Stimulated activated CD4-positive, alpha-beta T cell treated with anti-CD3 and anti-CD28 coated beads, Interleukin-1b, Interleukin-23, amount 100 ng/mL, for 48 hours (primary cell): Measurements from ENCODE around the gene SLC16A12.
A peak's percentile ranks its signal among the peaks of the same experiment; 100 is the strongest.
"Not testable (repeated sequence)": the region's sequence is repeated elsewhere in the genome, so short reads cannot be mapped to it uniquely, and the experiment has no call there.

Experiments
- DNase-seq: peaks from one replicate; pipeline ENCODE4 v3.0.0-alpha.2; 2020

The SLC16A12 gene

GRCh38 chr10:89414879-89415821 is 120.2 kb downstream of the SLC16A12 start:
- peak; percentile 25 for DNase-seq

GRCh38 chr10:89414146-89414878 is 121.1 kb downstream of the SLC16A12 start, which contains the start of gene IFIT5:
IFIT5 (plus strand) TSS chr10:89414568; CDS start chr10:89414799, 231 bp downstream.
- DNase-seq, result peak; percentile 61

GRCh38 chr10:89413398-89413912 is 121.9 kb downstream of the SLC16A12 start:
- DNase-seq, result no peak

GRCh38 chr10:89412276-89412675 is 123.1 kb downstream of the SLC16A12 start:
- DNase-seq, result peak; percentile 50

- not testable (repeated sequence) for DNase-seq
These were observed 124.3 kb downstream of the SLC16A12 start for GRCh38 chr10:89411135-89411534.

GRCh38 chr10:89410551-89410950 is 124.8 kb downstream of the SLC16A12 start:
- DNase-seq, result not testable (repeated sequence)

- not testable (repeated sequence) for DNase-seq
These were observed 126.1 kb downstream of the SLC16A12 start for GRCh38 chr10:89409282-89409681.

GRCh38 chr10:89407792-89408191 is 127.6 kb downstream of the SLC16A12 start:
- not testable (repeated sequence) for DNase-seq

GRCh38 chr10:89406178-89406577 is 129.2 kb downstream of the SLC16A12 start:
- DNase-seq, result not testable (repeated sequence)

GRCh38 chr10:89404104-89405047 is 131.0 kb downstream of the SLC16A12 start:
- DNase-seq, result no peak

GRCh38 chr10:89403043-89403442 is 132.4 kb downstream of the SLC16A12 start:
- DNase-seq, result no peak

- no peak for DNase-seq
These were observed 135.4 kb downstream of the SLC16A12 start for GRCh38 chr10:89399956-89400355.

- DNase-seq, result no peak
These were observed 137.2 kb downstream of the SLC16A12 start for GRCh38 chr10:89398003-89398749.

GRCh38 chr10:89395141-89395540 is 140.3 kb downstream of the SLC16A12 start:
- DNase-seq, result no peak

- no peak for DNase-seq
These were observed 141.5 kb downstream of the SLC16A12 start for GRCh38 chr10:89393898-89394297.

- no peak for DNase-seq
These were observed 142.4 kb downstream of the SLC16A12 start for GRCh38 chr10:89392974-89393373.

- DNase-seq, result peak; percentile 9
These were observed 143.3 kb downstream of the SLC16A12 start, which contains the start of gene IFIT1 for GRCh38 chr10:89391907-89392756. IFIT1 (plus strand) TSS chr10:89392623; CDS start chr10:89392713, 90 bp downstream.

GRCh38 chr10:89391226-89391576 is 144.2 kb downstream of the SLC16A12 start:
- DNase-seq, result not testable (repeated sequence)

GRCh38 chr10:89390476-89391225 is 144.7 kb downstream of the SLC16A12 start:
- DNase-seq, result no peak

- DNase-seq, result no peak
These were observed 146.1 kb downstream of the SLC16A12 start for GRCh38 chr10:89389254-89389653.
